A549 (cell line): Measurements from ENCODE around the gene RPS6KA2.

Experiments
- CHD2 ChIP-seq: fragments of 150-350 bp; IDR thresholded peaks from 2 replicates; pipeline ENCODE4 v1.6.1; 2014; ENCODE audit warnings: low read length; ENCODE audit not compliant: partially characterized antibody
- CTCF ChIP-seq: fragments of >200 bp; sonication (Bioruptor Twin); formaldehyde crosslinking; IDR thresholded peaks from 3 replicates; pipeline ENCODE4 v1.5.1; 2016
- EP300 ChIP-seq, 2 experiments: fragments of >200 bp; sonication (Bioruptor Twin); formaldehyde crosslinking; IDR thresholded peaks; 2 replicates in 1 of 2; 3 replicates in 1 of 2; pipeline ENCODE4 v1.6.1; 2016 to 2017
- ESRRA ChIP-seq: fragments of 150-350 bp; IDR thresholded peaks from 2 replicates; pipeline ENCODE4 v1.6.1; 2014; ENCODE audit warnings: mild to moderate bottlenecking, low read length, borderline replicate concordance
- FOSL2 ChIP-seq, 2 experiments: fragments of 450-650 bp in 1 of 2; fragments of >200 bp in 1 of 2; sonication (Bioruptor Twin) in 1 of 2; formaldehyde crosslinking; IDR thresholded peaks; 2 replicates each; pipeline versions ENCODE4 v1.5.0 to v1.6.1; 2016 to 2020; ENCODE audit warnings: mild to moderate bottlenecking in 1 of 2, moderate library complexity in 1 of 2
- KDM1A ChIP-seq: fragments of 200-600 bp; sonication (generic); IDR thresholded peaks from 2 replicates; pipeline ENCODE4 v1.6.1; 2016; ENCODE audit warnings: low read depth, mild to moderate bottlenecking
- MAX ChIP-seq: IDR thresholded peaks from 2 replicates; pipeline ENCODE4 v1.6.1; 2012
- POLR2A ChIP-seq: IDR thresholded peaks from 2 replicates; pipeline ENCODE4 v1.6.1; 2012; ENCODE audit warnings: mild to moderate bottlenecking, low read length
- POLR2AphosphoS2 ChIP-seq: conservative IDR thresholded peaks from 2 replicates; pipeline ENCODE4 v1.6.1; 2012; ENCODE audit warnings: low read length, improper control_type of control experiment, inconsistent platforms
- RNF2 ChIP-seq: fragments of 200-600 bp; sonication (generic); IDR thresholded peaks from 2 replicates; pipeline ENCODE4 v1.6.1; 2016; ENCODE audit warnings: low read depth, mild to moderate bottlenecking, antibody characterized with exemption, moderate library complexity, borderline replicate concordance
- USF2 ChIP-seq: fragments of 450-650 bp; IDR thresholded peaks from 2 replicates; pipeline ENCODE4 v1.6.1; 2014; ENCODE audit warnings: antibody characterized with exemption

- TF ChIP-seq KDM1A (no peak), CTCF (no peak), MAX (no peak), POLR2AphosphoS2 (no peak), ESRRA (no peak), RNF2 (no peak), POLR2A (no peak), EP300 (IDR thresholded peaks at IDR 0.05) (no peak), FOSL2 (IDR thresholded peaks at IDR 0.05) (no peak), FOSL2 (CRISPR knock-in tag; IDR thresholded peaks at IDR 0.05) (no peak), USF2 (no peak), CHD2 (no peak)
Observed at GRCh38 chr6:166603043-166603690, 23.9 kb downstream of the RPS6KA2 start.
